DOHH2 (cell line): ENCODE data around the gene HLA-DQA1.
"Not testable (repeated sequence)": the region's sequence is repeated elsewhere in the genome, so short reads cannot be mapped to it uniquely, and the experiment has no call there.

Source experiments
- H3F3A ChIP-seq: fragments of 200-600 bp; sonication (generic), shearing (Covaris generic); 2 replicates; pipeline ENCODE4 v1.6.0; 2016; ENCODE audit warnings: antibody characterized with exemption, mild to moderate bottlenecking; ENCODE audit not compliant: control insufficient read depth, insufficient read depth
- H3K27ac ChIP-seq: fragments of 200-600 bp; sonication (generic); 2 replicates; pipeline ENCODE4 v1.5.1; 2014; ENCODE audit warnings: low read depth, mild to moderate bottlenecking, low read length, moderate library complexity
- H3K27me3 ChIP-seq: fragments of 200-600 bp; sonication (generic); 2 replicates; pipeline ENCODE4 v1.6.1; 2014; ENCODE audit warnings: mild to moderate bottlenecking, low read length, mixed read lengths; ENCODE audit not compliant: control insufficient read depth
- H3K36me3 ChIP-seq: fragments of 200-600 bp; sonication (generic); 2 replicates; pipeline ENCODE4 v1.6.1; 2014; ENCODE audit warnings: mild to moderate bottlenecking, low read length, moderate library complexity, mixed read lengths; ENCODE audit not compliant: control insufficient read depth
- H3K4me1 ChIP-seq: fragments of 200-600 bp; sonication (generic); 2 replicates; pipeline ENCODE4 v1.6.1; 2014; ENCODE audit warnings: mild to moderate bottlenecking, low read length, mixed read lengths; ENCODE audit not compliant: control insufficient read depth
- H3K4me2 ChIP-seq: fragments of 200-600 bp; sonication (generic); 2 replicates; pipeline ENCODE4 v1.6.0; 2014; ENCODE audit warnings: mild to moderate bottlenecking, low read length, moderate library complexity
- H3K4me3 ChIP-seq: fragments of 200-600 bp; sonication (generic); 2 replicates; pipeline ENCODE4 v1.5.1; 2014; ENCODE audit warnings: mild to moderate bottlenecking, low read length, mixed read lengths
- H3K79me2 ChIP-seq: fragments of 200-600 bp; sonication (generic); 2 replicates; pipeline ENCODE4 v1.6.1; 2014; ENCODE audit warnings: mild to moderate bottlenecking, low read length, mixed read lengths; ENCODE audit not compliant: control insufficient read depth
- H3K9me2 ChIP-seq: fragments of 200-600 bp; sonication (generic); replicated peaks from 2 replicates; pipeline ENCODE4 v1.6.1; 2014; ENCODE audit warnings: mild to moderate bottlenecking, low read length, mixed read lengths; ENCODE audit not compliant: control insufficient read depth
- H3K9me3 ChIP-seq: fragments of 200-600 bp; sonication (generic); 2 replicates; pipeline ENCODE4 v1.6.1; 2014; ENCODE audit warnings: antibody characterized with exemption, low read length, mixed read lengths; ENCODE audit not compliant: control insufficient read depth, insufficient read depth
- H4K20me1 ChIP-seq: fragments of 200-600 bp; sonication (generic); 2 replicates; pipeline ENCODE4 v1.6.0; 2014; ENCODE audit warnings: low read depth, mild to moderate bottlenecking, antibody characterized with exemption, low read length, moderate library complexity; ENCODE audit not compliant: control insufficient read depth, insufficient read depth
- CTCF ChIP-seq: fragments of 200-600 bp; sonication (generic); IDR thresholded peaks from one replicate; pipeline ENCODE4 v1.5.1; 2014; ENCODE audit warnings: antibody characterized with exemption, mild to moderate bottlenecking, low read depth, low read length; ENCODE audit not compliant: poor library complexity, severe bottlenecking
- EZH2phosphoT487 ChIP-seq: fragments of 200-600 bp; sonication (generic); IDR thresholded peaks from 2 replicates; pipeline ENCODE4 v1.6.1; 2017; ENCODE audit warnings: borderline replicate concordance, mild to moderate bottlenecking, antibody characterized with exemption, low read length, moderate library complexity, mixed read lengths

The HLA-DQA1 gene

GRCh38 chr6:32669893-32670292 is 32.7 kb downstream of the HLA-DQA1 start:
- no peak for TF ChIP-seq EZH2phosphoT487
- TF ChIP-seq CTCF = no peak
- H3K9me2 ChIP-seq = no peaks in the 10 kb centered on the region
- no peak overlapping the region for H3K4me3 ChIP-seq
- H4K20me1 ChIP-seq = no peaks in the 10 kb centered on the region
- peaks cover 53% of the 10 kb centered on the region for H3K4me1 ChIP-seq
- peaks cover 3% of the 10 kb centered on the region; the same call in 1 of the 2 replicates for H3K36me3 ChIP-seq
- H3K9me3 ChIP-seq = peaks cover 14% of the 10 kb centered on the region; the same call in 1 of the 2 replicates
- peaks cover 9% of the 10 kb centered on the region for H3F3A ChIP-seq
- H3K79me2 ChIP-seq = peaks cover 14% of the 10 kb centered on the region
- 0 out of 2 replicates have a peak, but pooled peaks cover 4% of the 10 kb centered on the region for H3K27me3 ChIP-seq
- no peak overlapping the region for H3K27ac ChIP-seq
- no peak overlapping the region for H3K4me2 ChIP-seq

- not testable (repeated sequence) for H3K27me3 ChIP-seq, H3K79me2 ChIP-seq, H3F3A ChIP-seq, H3K4me3 ChIP-seq, H3K4me2 ChIP-seq, H3K36me3 ChIP-seq, H3K27ac ChIP-seq, H4K20me1 ChIP-seq, H3K9me2 ChIP-seq
- peaks cover 34% of the 10 kb centered on the region for H3K4me1 ChIP-seq
- peaks cover 19% of the 10 kb centered on the region for H3K9me3 ChIP-seq
Observed at GRCh38 chr6:32671908-32672307, 34.7 kb downstream of the HLA-DQA1 start.

- Histone ChIP-seq H3K4me1 (peaks cover 11% of the 10 kb centered on the region), H3K9me3 (peaks cover 27% of the 10 kb centered on the region)
- H3K27me3 ChIP-seq, H3K9me2 ChIP-seq, H4K20me1 ChIP-seq, H3K36me3 ChIP-seq, H3K4me3 ChIP-seq, H3F3A ChIP-seq, H3K4me2 ChIP-seq, H3K79me2 ChIP-seq, H3K27ac ChIP-seq: not testable (repeated sequence)
Observed at GRCh38 chr6:32674123-32674522, 36.9 kb downstream of the HLA-DQA1 start.

- Histone ChIP-seq H3K4me3 (no peak overlapping the region), H3K79me2 (no peaks in the 10 kb centered on the region), H4K20me1 (no peaks in the 10 kb centered on the region), H3K9me2 (no peaks in the 10 kb centered on the region), H3K4me1 (peaks cover 24% of the 10 kb centered on the region), H3K27ac (no peak overlapping the region), H3F3A (no peaks in the 10 kb centered on the region), H3K27me3 (no peaks in the 10 kb centered on the region), H3K9me3 (peaks cover 19% of the 10 kb centered on the region), H3K4me2 (no peak overlapping the region), H3K36me3 (no peaks in the 10 kb centered on the region; the same call in 1 of the 2 replicates)
- TF ChIP-seq CTCF = no peak
Observed at GRCh38 chr6:32679492-32679891, 42.3 kb downstream of the HLA-DQA1 start.
